ENCODE data around the gene INAFM1.
"Not testable (repeated sequence)": the region's sequence is repeated elsewhere in the genome, so short reads cannot be mapped to it uniquely, and the experiment has no call there.

Gene INAFM1

DNA sequence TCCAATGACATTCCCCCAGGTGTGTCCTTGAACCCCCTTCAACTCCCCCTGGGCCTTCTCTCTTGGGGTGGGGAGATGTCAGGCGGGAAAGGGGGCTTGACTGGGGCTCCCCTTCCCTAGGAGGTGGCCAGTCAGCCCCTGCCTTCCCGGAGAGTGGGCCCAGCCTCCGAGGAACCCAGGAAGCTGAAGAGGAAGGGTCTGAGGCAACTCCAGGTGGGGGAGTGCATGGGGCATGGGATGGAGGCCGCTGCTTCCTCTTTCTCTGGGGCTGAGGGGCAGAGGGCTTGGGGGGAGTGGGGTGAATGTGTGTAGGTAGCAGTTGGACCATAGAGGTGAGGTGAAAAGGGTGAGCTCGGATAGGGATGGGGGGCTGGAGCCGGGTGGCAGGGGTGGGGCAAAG lies 2.7 kb upstream of the INAFM1 start:
- DNase-seq, result no peak

GRCh38 chr19:47272448-47273312 lies 2.0 kb upstream of the INAFM1 start:
- no peak for DNase-seq

GRCh38 chr19:47273313-47274070 lies 1.2 kb upstream of the INAFM1 start:
- peak; percentile 49 for DNase-seq

- DNase-seq, result no peak
These were observed 441 bp downstream of the INAFM1 start for GRCh38 chr19:47274891-47275761.

DNA sequence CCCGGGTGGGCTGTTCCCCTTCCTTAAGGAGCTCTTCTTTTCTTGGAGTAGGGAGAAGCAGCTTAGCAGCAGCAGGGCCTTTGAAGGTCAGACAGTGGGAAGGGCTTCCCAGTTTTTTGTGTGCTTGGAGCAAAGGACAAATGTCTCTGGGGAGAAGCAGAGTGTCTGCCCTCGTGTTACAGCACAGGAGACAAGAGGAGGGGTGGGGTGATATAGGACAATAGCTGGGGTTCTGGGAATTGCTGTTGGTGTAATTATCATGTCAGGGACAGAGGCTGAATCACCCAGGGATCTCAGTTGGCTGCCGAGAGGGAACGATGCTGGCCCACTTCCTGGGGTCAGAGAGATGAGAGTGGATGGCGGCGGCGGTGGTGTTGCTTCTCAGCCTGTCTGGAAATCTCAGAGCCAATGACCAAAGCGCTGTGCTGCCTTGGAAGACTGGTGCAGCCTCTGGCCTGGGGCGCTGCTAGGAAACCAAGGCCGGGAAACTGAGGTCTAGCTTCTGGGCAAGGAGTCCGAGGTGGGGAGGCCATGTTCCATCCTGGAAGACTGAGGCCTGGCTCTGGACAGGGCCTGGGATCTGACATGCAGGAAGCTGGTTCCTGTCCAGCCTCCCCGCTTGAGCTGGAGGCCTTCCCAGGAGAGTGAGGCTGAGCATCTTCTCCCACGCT lies 1.2 kb downstream of the INAFM1 start:
- DNase-seq, result no peak

DNA sequence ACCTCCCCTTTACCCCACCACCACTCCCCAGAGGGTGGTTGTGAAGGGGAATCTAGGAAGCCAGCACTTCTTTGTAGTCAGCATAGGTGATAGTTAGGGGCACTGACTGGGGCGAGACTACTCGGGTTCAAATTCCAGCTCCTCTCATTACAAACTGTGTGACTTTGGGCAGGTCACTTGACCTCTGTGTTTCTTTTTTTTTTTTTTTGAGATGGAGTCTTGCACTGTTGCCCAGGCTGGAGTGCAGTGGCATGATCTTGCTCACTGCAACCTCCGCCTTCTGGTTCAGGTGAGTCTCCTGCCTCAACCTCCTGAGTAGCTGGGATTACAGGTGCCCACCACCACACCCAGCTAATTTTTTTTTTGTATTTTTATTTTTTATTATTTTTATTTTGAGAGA lies 1.8 kb downstream of the INAFM1 start:
- DNase-seq, result not testable (repeated sequence)

DNA sequence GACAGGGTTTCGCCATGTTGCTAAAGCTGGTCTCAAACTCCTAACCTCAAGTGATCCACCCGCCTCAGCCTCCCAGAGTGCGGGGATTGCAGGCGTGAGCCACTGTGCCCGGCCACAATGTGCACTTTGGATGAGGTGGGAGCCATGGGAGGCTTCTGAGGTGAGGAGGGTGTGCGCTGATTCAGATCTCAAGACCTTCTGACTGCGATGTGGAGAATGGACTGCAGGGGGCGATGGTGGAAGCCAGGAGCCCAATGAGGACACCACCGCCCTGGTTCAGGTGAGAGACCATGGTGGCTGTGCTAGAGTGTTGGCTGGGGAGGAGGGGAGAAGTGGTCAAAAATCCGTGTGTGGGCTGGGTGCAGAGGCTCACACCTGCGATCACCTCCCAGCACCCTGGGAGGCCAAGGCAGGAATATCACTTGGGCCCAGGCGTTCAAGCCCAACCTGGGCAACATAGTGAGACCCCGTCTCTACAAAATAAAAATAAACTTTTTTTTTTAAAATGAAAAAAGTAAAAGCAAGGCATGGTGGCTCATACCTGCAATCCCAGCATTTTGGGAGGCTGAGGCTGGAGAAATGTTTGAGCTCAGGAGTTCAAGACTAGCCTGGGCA lies 5.6 kb downstream of the INAFM1 start:
- no peak for DNase-seq

GRCh38 chr19:47283405-47284059 lies 8.8 kb downstream of the INAFM1 start:
- no peak for DNase-seq

DNA sequence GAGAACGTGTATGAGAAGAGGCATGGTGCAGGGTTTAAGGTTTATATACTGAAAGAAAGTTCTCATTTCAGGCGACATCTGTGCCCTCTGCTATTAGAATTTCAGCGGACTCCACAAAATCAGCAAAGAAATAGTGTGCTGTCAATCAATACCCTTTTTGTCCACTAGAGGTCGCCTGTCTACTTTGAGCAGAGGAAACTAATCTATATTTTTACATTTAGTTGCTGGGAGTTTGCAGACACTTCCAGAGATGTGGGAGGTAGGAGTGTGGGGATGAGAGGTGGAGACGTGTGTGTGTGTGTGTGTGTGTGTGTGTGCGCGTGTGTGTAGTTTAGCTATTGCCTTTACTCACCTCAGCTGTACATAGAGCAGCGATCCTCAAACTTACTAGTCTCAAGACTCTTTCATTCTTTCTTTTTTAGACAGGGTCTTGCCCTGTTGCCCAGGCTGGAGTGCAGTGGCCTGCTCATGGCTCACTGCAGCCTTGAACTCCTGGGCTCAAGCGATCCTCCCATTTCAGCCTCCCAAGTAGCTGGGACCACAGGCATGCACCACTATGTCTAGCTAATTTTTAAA lies 9.7 kb downstream of the INAFM1 start:
- DNase-seq, result peak; percentile 62

DNA sequence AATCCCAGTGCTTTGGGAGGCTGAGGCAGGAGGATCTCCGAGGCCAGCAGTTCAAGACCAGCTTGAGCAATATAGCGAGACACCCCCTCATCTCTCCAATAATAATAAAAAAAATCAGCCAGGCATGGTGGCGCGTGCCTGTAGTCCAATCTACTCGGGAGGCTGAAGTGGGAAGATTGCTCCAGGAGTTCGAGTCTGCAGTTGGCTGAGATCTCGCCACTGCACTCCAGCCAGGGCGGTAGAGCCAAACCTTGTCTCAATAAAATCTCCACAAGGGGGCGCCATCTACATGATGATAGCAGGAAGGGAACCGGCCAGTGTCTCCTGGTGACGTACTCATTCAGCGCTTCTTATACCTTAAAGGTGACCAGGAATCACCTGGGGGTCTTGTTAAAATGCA lies 21.4 kb downstream of the INAFM1 start:
- peak; percentile 63 for DNase-seq

GRCh38 chr19:47300867-47301266 lies 26.2 kb downstream of the INAFM1 start:
- not testable (repeated sequence) for DNase-seq

DNA sequence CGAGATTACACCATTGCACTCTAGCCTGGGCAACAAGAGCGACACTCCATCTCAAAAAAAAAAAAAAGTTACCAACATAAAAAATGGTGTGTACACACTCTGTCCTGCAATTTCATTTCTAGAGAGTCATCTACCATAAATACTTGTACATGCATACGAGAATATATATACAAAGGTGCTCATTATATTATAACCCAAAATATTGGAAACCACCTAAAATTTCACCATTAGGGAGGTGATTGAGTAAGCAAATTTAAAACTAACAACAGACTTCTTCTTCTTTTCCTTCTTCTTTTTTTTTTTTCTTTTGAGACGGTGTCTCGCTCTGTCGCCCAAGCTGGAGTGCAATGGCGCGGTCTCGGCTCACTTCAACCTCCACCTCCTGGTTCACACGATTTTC lies 27.6 kb downstream of the INAFM1 start:
- no peak for DNase-seq

DNA sequence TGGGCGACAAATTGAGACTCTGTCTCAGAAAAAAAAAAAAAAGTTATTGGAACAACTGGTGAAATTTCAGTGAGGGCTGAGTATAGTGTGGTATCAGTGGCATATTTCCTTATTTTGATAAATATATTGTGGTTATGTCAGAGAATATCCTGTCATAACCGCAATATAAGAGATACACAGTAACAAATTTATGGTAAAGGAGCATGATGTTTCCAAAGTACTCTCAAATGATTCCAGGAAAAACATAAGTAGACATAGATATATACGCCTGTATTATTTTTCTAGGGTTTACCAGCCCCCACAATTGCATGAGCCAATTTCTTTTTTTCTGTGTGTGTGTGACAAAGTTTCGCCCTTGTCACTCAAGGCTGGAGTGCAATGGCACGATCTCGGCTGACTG lies 29.3 kb downstream of the INAFM1 start:
- no peak for DNase-seq

DNA sequence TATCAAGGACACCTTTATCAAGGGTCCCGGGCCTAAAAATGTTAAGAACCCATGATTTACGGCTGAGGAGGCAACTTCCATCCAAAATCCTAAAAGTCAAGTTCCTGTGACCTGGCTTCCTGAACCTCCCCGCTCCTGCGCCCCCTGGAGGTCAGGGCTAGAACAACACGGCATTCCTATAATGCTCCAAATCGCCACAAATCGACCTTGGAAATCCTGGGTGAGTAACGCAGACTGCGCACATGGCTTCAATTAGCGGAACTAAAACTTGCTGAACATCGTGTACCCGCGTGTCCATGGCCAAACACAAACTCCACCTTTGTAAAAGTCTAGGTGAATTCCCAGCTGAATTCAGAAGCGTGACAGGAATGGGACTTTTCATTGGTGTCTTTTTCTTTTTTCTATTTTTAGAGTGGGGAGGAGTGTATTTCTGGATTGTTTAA lies 30.6 kb downstream of the INAFM1 start:
- no peak for DNase-seq

DNA sequence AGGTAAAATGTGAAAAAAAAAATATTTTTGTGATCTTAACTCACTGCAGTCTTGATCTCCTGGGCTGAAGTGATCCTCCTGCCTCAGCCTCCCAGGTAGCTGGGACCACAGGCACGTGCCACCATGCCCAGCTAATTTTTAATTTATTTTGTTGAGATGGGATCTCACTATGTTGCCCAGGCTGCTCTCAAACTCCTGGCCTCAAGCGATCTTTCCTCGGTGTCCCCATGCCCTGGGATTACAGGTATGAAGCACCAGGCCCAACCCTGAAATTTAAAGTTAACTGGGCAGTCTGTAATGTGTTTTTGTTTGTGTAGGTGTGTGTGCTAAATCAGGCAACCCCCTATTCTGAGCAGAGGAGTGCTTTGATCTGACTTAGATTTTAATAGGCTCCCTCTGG lies 31.6 kb downstream of the INAFM1 start:
- DNase-seq, result no peak

DNA sequence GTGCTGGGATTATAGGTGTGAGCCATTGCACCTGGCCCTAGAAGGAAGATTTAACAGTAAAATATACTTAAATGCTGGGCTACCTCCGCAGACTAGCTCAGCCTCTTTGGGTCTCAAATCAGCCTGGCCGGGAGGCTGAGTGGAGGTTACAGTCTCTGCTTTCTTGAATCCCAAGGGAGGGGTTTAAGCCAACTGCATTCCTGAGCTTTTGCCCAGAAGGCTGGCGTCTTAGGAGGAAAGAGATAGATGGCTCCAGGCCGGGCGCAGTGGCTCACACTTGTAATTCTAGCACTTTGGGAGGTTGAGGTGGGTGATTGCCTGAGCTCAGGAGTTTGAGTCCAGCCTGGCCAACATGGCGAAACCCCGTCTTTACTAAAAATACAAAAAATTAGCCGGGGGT lies 34.4 kb downstream of the INAFM1 start:
- DNase-seq, result no peak

DNA sequence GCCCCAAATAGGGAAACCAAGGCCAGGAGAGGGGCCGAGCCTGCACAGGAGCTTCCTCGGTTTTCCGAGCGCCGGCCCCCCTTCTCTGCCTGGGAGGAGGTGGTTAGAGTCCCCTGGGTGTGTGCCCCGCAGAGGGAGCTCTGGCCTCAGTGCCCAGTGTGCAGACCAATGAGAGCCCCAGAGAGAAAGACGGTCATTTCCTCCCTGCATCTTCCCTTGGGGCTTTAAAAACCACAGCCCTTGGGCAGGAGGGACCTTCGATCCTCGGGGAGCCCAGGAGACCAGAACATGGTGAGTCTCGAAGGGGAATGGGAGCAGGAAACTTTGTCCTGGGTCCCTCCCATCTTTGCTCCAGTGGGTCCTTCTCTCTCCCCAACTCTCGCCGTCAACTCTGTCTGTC lies 34.9 kb downstream of the INAFM1 start, which contains the start of gene C5AR1:
Gene C5AR1 (plus strand): TSS at position 254 of the 400 bp plus-strand sequence. CDS start 35 bp downstream, at position 289.
- no peak for DNase-seq

- DNase-seq, result no peak
These were observed 35.6 kb downstream of the INAFM1 start for GRCh38 chr19:47310323-47310722.

DNA sequence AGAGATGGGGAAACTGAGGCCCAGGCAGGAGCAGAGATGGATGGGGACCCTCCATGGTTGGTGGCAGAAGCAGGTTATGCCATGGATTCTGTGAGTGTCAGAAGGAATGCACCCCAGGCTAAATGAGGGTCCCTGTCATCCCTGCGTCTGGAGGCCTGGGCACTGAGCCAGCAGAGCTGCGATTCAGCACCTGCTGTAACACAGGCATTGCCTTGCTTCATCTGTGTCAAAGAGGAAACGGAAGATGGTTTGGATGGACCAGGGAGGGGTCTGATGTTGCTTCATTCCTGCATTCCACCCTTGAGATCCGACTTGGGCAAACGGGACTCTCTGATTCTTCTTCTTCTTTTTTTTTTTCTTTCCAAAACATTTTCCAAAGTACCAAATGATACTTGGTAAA lies 36.1 kb downstream of the INAFM1 start:
- DNase-seq, result no peak

DNA sequence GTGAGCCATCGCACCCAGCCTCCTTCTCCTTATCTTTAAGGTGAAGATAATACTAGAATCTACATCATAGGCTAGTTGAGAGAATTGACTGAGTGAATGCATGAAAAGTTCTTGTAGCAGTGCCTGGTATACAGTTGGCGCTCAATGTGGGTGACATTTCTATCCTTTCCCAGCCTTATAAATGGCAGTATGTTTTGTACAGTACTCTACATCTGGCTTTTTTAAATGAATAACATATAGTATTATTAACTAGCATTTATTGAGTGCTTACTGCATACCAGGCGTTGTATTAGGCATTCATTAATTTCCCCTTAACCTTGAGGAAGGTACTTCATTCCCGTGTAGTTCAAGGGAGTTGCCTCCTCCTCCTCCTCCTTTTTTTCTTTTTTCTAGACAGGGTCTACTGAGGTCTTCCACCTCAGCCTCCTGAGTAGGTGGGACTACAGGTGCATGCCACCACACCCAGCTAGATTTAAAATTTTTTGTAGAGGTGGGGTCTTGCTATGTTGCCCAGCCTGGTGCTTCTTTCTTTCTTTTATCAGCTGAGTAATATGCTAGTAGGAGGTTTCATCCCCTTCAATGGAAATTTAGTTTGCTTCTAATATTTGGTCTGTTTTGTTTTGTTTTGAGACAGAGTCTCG lies 37.8 kb downstream of the INAFM1 start:
- no peak for DNase-seq
